ENCODE results near the gene SEC14L1.

SEC14L1 gene

DNA sequence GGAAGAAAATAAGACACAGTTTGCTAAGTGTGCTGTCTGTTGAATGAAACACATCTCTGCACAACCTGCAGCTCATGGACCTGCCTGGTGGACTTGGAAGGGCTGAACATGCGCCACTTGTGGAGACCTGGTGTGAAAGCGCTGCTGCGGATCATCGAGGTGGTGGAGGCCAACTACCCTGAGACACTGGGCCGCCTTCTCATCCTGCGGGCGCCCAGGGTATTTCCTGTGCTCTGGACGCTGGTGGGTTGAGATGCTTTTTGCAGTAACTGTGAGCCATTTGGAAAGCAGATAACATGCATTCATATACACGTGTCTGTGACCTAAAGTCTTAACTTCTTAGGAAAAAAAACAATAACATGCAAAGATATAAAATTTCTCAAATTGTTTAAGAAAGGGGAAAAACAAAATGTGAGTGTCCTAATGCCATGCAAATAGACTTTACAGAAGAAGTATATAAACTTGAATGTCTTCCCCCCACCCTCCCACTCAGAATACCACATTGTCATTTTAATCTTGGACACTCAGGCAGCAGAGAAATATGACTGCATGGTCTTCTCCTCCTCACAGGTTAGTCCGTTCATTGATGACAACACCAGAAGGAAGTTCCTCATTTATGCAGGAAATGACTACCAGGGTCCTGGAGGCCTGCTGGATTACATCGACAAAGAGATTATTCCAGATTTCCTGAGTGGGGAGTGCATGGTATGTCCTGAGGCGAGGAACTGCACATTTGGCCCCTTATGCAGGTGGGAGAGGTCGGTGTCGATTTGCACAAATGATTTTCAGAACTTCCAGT, 65.6 kb downstream of the SEC14L1 start:
- H3K27ac ChIP-seq (ENCODE audit: low read length): no peak overlapping the region
- H3K36me3 ChIP-seq (ENCODE audit: insufficient read depth, low read length): peaks cover 86% of the 10 kb centered on the region
- H3K27me3 ChIP-seq (ENCODE audit: insufficient read depth, low read length, poor library complexity): no peaks in the 10 kb centered on the region
- H3K4me1 ChIP-seq (ENCODE audit: insufficient read depth, low read length): no peaks in the 10 kb centered on the region
- ATAC-seq (ENCODE audit: insufficient read depth, low read depth): no peak
- no peaks in the 10 kb centered on the region for H3K9me3 ChIP-seq (ENCODE audit: insufficient read depth, low read length, severe bottlenecking)
- no peaks in the 10 kb centered on the region for H3K79me2 ChIP-seq (ENCODE audit: insufficient read depth, low read length)
- H3K4me2 ChIP-seq (ENCODE audit: insufficient read depth, low read length): no peak overlapping the region
- H3K9ac ChIP-seq (ENCODE audit: low read depth, low read length): no peak overlapping the region
- no peak overlapping the region for H2AFZ ChIP-seq (ENCODE audit: low read depth, low read length)
- no peaks in the 10 kb centered on the region; the same call in 1 of the 2 replicates for H4K20me1 ChIP-seq (ENCODE audit: insufficient read depth, low read length)
- TF ChIP-seq, protein P1, sequence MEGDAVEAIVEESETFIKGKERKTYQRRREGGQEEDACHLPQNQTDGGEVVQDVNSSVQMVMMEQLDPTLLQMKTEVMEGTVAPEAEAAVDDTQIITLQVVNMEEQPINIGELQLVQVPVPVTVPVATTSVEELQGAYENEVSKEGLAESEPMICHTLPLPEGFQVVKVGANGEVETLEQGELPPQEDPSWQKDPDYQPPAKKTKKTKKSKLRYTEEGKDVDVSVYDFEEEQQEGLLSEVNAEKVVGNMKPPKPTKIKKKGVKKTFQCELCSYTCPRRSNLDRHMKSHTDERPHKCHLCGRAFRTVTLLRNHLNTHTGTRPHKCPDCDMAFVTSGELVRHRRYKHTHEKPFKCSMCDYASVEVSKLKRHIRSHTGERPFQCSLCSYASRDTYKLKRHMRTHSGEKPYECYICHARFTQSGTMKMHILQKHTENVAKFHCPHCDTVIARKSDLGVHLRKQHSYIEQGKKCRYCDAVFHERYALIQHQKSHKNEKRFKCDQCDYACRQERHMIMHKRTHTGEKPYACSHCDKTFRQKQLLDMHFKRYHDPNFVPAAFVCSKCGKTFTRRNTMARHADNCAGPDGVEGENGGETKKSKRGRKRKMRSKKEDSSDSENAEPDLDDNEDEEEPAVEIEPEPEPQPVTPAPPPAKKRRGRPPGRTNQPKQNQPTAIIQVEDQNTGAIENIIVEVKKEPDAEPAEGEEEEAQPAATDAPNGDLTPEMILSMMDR (IDR thresholded peaks at IDR 0.05; ENCODE audit: borderline replicate concordance, extremely low read depth, low read length, poor library complexity, severe bottlenecking): no peak
- TF ChIP-seq EZH2 (IDR thresholded peaks at IDR 0.05; ENCODE audit: borderline replicate concordance, low read depth, low read length, severe bottlenecking): no peak
- H3K4me3 ChIP-seq (ENCODE audit: low read depth in 1 of 2, low read length in 2 of 2): no peak overlapping the region
- DNase-seq: no peak

DNA sequence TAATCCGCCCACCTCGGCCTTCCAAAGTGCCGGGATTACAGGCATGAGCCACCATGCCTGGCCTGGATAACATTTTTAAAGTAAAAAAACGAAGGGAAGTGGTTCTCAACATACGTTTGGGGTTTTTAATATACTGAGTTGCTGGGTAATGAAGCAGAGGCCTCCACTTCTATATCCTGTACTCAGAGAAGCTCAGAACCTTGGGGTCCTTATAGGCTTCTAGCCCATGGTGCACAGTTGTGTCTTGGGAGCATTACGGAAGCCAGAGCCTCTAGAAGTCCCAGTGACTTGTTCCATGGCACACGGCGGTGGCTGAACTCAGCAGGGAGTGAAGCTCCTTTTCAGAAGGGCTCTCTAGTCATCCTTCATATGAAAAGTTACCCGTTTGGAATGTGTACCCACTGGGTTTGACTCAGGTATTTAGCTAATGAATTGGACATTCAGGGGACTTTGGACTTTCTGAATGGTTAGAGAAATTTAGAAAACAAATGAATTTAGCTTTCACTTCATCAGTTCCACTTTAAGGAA, 67.0 kb downstream of the SEC14L1 start:
- no peak overlapping the region for H3K4me3 ChIP-seq (ENCODE audit: low read depth in 1 of 2, low read length in 2 of 2)
- peaks cover 93% of the 10 kb centered on the region for H3K36me3 ChIP-seq (ENCODE audit: insufficient read depth, low read length)
- TF ChIP-seq, protein P1 (IDR thresholded peaks at IDR 0.05; ENCODE audit: borderline replicate concordance, extremely low read depth, low read length, poor library complexity, severe bottlenecking): no peak
- no peak for TF ChIP-seq EZH2 (IDR thresholded peaks at IDR 0.05; ENCODE audit: borderline replicate concordance, low read depth, low read length, severe bottlenecking)
- no peaks in the 10 kb centered on the region for H3K9me3 ChIP-seq (ENCODE audit: insufficient read depth, low read length, severe bottlenecking)
- no peak overlapping the region for H2AFZ ChIP-seq (ENCODE audit: low read depth, low read length)
- H3K27me3 ChIP-seq (ENCODE audit: insufficient read depth, low read length, poor library complexity): no peaks in the 10 kb centered on the region
- H3K4me2 ChIP-seq (ENCODE audit: insufficient read depth, low read length): no peak overlapping the region
- DNase-seq (no peak), ATAC-seq (ENCODE audit: insufficient read depth, low read depth) (no peak)
- no peak overlapping the region for H3K9ac ChIP-seq (ENCODE audit: low read depth, low read length)
- no peaks in the 10 kb centered on the region for H3K4me1 ChIP-seq (ENCODE audit: insufficient read depth, low read length)
- H4K20me1 ChIP-seq (ENCODE audit: insufficient read depth, low read length): no peaks in the 10 kb centered on the region; the same call in 1 of the 2 replicates
- H3K79me2 ChIP-seq (ENCODE audit: insufficient read depth, low read length): no peaks in the 10 kb centered on the region
- H3K27ac ChIP-seq (ENCODE audit: low read length): no peak overlapping the region

DNA sequence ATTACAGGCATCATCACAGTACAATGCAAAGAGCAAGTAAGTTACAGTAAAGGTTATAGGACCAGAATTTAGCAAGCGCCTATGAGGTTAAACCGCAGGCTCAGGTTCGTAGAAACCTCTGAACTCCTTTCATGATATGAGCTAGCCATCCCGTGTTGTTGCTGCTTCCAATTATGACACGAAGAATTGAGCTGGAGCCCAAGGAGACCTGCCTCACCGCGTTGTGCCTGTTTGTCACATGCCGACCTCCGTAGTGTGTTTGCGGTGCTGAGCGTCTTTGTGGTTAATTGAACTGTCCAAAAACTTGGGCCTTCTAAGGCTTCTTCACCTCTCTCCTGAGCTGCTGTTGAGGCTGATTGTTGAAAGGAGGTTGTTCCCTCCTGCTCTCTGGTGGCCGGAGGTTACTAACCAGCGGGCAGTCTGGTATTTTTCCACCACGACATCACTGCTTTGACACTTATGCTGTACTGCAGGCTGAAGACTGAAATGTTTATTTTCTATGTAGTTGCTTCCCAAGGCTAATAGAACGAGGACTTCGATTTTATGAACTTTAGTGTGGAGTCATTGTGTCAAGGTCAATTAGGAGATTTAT, 67.5 kb downstream of the SEC14L1 start:
- Histone ChIP-seq H3K4me1 (ENCODE audit: insufficient read depth, low read length) (no peaks in the 10 kb centered on the region), H2AFZ (ENCODE audit: low read depth, low read length) (no peak overlapping the region), H4K20me1 (ENCODE audit: insufficient read depth, low read length) (no peaks in the 10 kb centered on the region; the same call in 1 of the 2 replicates), H3K36me3 (ENCODE audit: insufficient read depth, low read length) (peaks cover 96% of the 10 kb centered on the region), H3K27ac (ENCODE audit: low read length) (no peak overlapping the region), H3K9ac (ENCODE audit: low read depth, low read length) (no peak overlapping the region), H3K4me2 (ENCODE audit: insufficient read depth, low read length) (no peak overlapping the region), H3K4me3 (ENCODE audit: low read depth in 1 of 2, low read length in 2 of 2) (no peak overlapping the region), H3K79me2 (ENCODE audit: insufficient read depth, low read length) (no peaks in the 10 kb centered on the region), H3K27me3 (ENCODE audit: insufficient read depth, low read length, poor library complexity) (no peaks in the 10 kb centered on the region), H3K9me3 (ENCODE audit: insufficient read depth, low read length, severe bottlenecking) (no peaks in the 10 kb centered on the region)
- no peak for ATAC-seq (ENCODE audit: insufficient read depth, low read depth)
- TF ChIP-seq, protein P1 (IDR thresholded peaks at IDR 0.05; ENCODE audit: borderline replicate concordance, extremely low read depth, low read length, poor library complexity, severe bottlenecking): no peak
- TF ChIP-seq EZH2 (IDR thresholded peaks at IDR 0.05; ENCODE audit: borderline replicate concordance, low read depth, low read length, severe bottlenecking): no peak
- no peak for DNase-seq
